Ovary (tissue), 3 donors: ENCODE measurements around the gene ADCY10.
"Not testable (repeated sequence)": the region's sequence is repeated elsewhere in the genome, so short reads cannot be mapped to it uniquely, and the experiment has no call there.

Experiments used
- CTCF ChIP-seq, 3 donors: fragments of 450-650 bp in 2 of 3; fragments of 200-600 bp in 1 of 3; IDR thresholded peaks; one replicate each; pipeline versions ENCODE4 v1.5.1 to v1.8.0; 2016 to 2022; ENCODE audit warnings: antibody characterized with exemption in 3 of 3, mild to moderate bottlenecking in 1 of 3
- EP300 ChIP-seq: sonication (generic); formaldehyde crosslinking; IDR thresholded peaks from one replicate; pipeline ENCODE4 v1.6.1; 2017; ENCODE audit warnings: antibody characterized with exemption
- POLR2A ChIP-seq: fragments of 450-650 bp; IDR thresholded peaks from one replicate; pipeline ENCODE4 v1.6.1; 2017; ENCODE audit warnings: antibody characterized with exemption, mild to moderate bottlenecking, moderate library complexity
- donor health status: DM: no; HTN: no; CAD: no.

- not testable (repeated sequence) for TF ChIP-seq CTCF (IDR thresholded peaks at IDR 0.05); POLR2A; EP300
Measured at GRCh38 chr1:167865193-167865592, 48.7 kb downstream of the ADCY10 start.
